Dermis blood vessel endothelial cell (primary cell): ENCODE measurements around the gene PPM1N. TPM values are rescaled to one million over a fixed set of nuclear protein-coding genes. Genes with fewer than 3 reads are reported as not detected.
A peak's percentile ranks its signal among the peaks of the same experiment; 100 is the strongest.

ENCODE experiments used
- DNase-seq: peaks from one replicate; pipeline ENCODE4 v3.0.0; 2010
- total RNA-seq: library from RNA; depleted of rRNA; stranded (reverse); fragments of >200 nt; gene quantifications from 2 replicates; pipeline ENCODE4 v1.2.3, GENCODE V29; 2014

PPM1N gene
- total RNA-seq, 1 donor from 2014 or later = 1.5 TPM

GRCh38 chr19:45539459-45539858 lies 41.2 kb downstream of the PPM1N start:
- DNase-seq = no peak

GRCh38 chr19:45542234-45542668 lies 44.0 kb downstream of the PPM1N start:
- DNase-seq = no peak

GRCh38 chr19:45547211-45547770 lies 49.0 kb downstream of the PPM1N start:
- no peak for DNase-seq

- DNase-seq = peak; percentile 43
These were observed 49.8 kb downstream of the PPM1N start for GRCh38 chr19:45547965-45548609.

Other genes with a start within 250 kb of the PPM1N start
- 14.0 and 32.1 TPM in 2 replicates for gene MARK4, start 247.2 kb upstream of the PPM1N start, total RNA-seq
- not detected in 2 replicates for gene CKM, start 175.6 kb upstream of the PPM1N start, total RNA-seq
- 0.17 and 0.60 TPM in 2 replicates for gene KLC3, start 157.7 kb upstream of the PPM1N start, total RNA-seq
- 16.3 and 24.5 TPM in 2 replicates for gene ERCC2, start 127.9 kb upstream of the PPM1N start, total RNA-seq
- gene PPP1R13L, start 93.4 kb upstream of the PPM1N start, total RNA-seq = 10.9 and 21.0 TPM in 2 replicates
- 9.5 and 15.2 TPM in 2 replicates for gene POLR1G, start 91.8 kb upstream of the PPM1N start, total RNA-seq
- 56.5 and 63.1 TPM in 2 replicates for gene ERCC1, start 74.5 kb upstream of the PPM1N start, total RNA-seq
- 0.65 and 23.8 TPM in 2 replicates for gene FOSB, start 30.4 kb upstream of the PPM1N start, total RNA-seq
- 9.0 and 10.2 TPM in 2 replicates for gene RTN2, start 1.4 kb upstream of the PPM1N start, total RNA-seq
- gene VASP, start 9.0 kb downstream of the PPM1N start, total RNA-seq = 93.9 and 101 TPM in 2 replicates
- 5.1 and 9.4 TPM in 2 replicates for gene OPA3, start 86.4 kb downstream of the PPM1N start, total RNA-seq
- gene GPR4, start 103.8 kb downstream of the PPM1N start, total RNA-seq = 3.2 and 5.0 TPM in 2 replicates
- gene EML2, start 141.0 kb downstream of the PPM1N start, total RNA-seq = 18.9 and 26.1 TPM in 2 replicates
- 0.05 TPM in 1 of 2 replicates, not detected in the other for gene GIPR, start 169.8 kb downstream of the PPM1N start, total RNA-seq
- 218 and 295 TPM in 2 replicates for gene SNRPD2, start 193.5 kb downstream of the PPM1N start, total RNA-seq
- 8.3 and 11.8 TPM in 2 replicates for gene QPCTL, start 194.2 kb downstream of the PPM1N start, total RNA-seq
- 7.7 and 7.8 TPM in 2 replicates for gene FBXO46, start 232.5 kb downstream of the PPM1N start, total RNA-seq
- gene MEIOSIN, start 235.0 kb downstream of the PPM1N start, total RNA-seq = not detected in 2 replicates